DND-41 (cell line): ENCODE results near the gene YTHDC1.
"Not testable (repeated sequence)": the region's sequence is repeated elsewhere in the genome, so short reads cannot be mapped to it uniquely, and the experiment has no call there.

ENCODE experiments used
- ATAC-seq: fragments of 200-7000 bp; cut with Tn5 transposase; 3 replicates; pipeline ENCODE4 v1.9.1; 2021; ENCODE audit warnings: low read depth; ENCODE audit not compliant: insufficient read depth
- DNase-seq: peaks from one replicate; pipeline ENCODE4 v3.0.0-alpha.2; 2020
- H2AFZ ChIP-seq: 2 replicates; pipeline ENCODE4 v1.6.0; 2012; ENCODE audit warnings: low read depth, low read length
- H3K27ac ChIP-seq: 2 replicates; pipeline ENCODE4 v1.5.1; 2012; ENCODE audit warnings: low read length, inconsistent platforms
- H3K27me3 ChIP-seq: fragments of 200-600 bp; sonication (generic); 2 replicates; pipeline ENCODE4 v1.6.0; 2012; ENCODE audit warnings: low read length, mild to moderate bottlenecking, inconsistent platforms; ENCODE audit not compliant: insufficient read depth, poor library complexity
- H3K36me3 ChIP-seq: 2 replicates; pipeline ENCODE4 v1.5.1; 2012; ENCODE audit warnings: low read length, inconsistent platforms; ENCODE audit not compliant: insufficient read depth
- H3K4me1 ChIP-seq: 2 replicates; pipeline ENCODE4 v1.5.1; 2012; ENCODE audit warnings: mild to moderate bottlenecking, low read length; ENCODE audit not compliant: insufficient read depth
- H3K4me2 ChIP-seq: 2 replicates; pipeline ENCODE4 v1.6.0; 2012; ENCODE audit warnings: mild to moderate bottlenecking, moderate library complexity, low read length, inconsistent platforms; ENCODE audit not compliant: insufficient read depth
- H3K4me3 ChIP-seq, 2 experiments: fragments of 200-600 bp in 1 of 2; shearing (Covaris generic) in 1 of 2; 2 replicates each; pipeline ENCODE4 v1.5.1; 2012 to 2016; ENCODE audit warnings: inconsistent platforms in 2 of 2, low read length in 2 of 2, mild to moderate bottlenecking in 2 of 2, low read depth in 1 of 2, moderate library complexity in 1 of 2
- H3K79me2 ChIP-seq: 2 replicates; pipeline ENCODE4 v1.6.0; 2012; ENCODE audit warnings: low read length, inconsistent platforms; ENCODE audit not compliant: insufficient read depth
- H3K9ac ChIP-seq: 2 replicates; pipeline ENCODE4 v1.6.0; 2012; ENCODE audit warnings: low read depth, mild to moderate bottlenecking, inconsistent platforms, low read length, moderate library complexity
- H3K9me3 ChIP-seq: 2 replicates; pipeline ENCODE4 v1.5.1; 2012; ENCODE audit warnings: low read length, moderate library complexity, mild to moderate bottlenecking, inconsistent platforms; ENCODE audit not compliant: insufficient read depth, severe bottlenecking
- H4K20me1 ChIP-seq: 2 replicates; pipeline ENCODE4 v1.6.0; 2012; ENCODE audit warnings: low read length; ENCODE audit not compliant: insufficient read depth
- CTCF ChIP-seq: IDR thresholded peaks from 2 replicates; pipeline ENCODE4 v1.5.1; 2012; ENCODE audit warnings: borderline replicate concordance, low read length, moderate library complexity, mild to moderate bottlenecking; ENCODE audit not compliant: poor library complexity, severe bottlenecking; ENCODE audit errors: extremely low read depth
- EZH2 ChIP-seq: IDR thresholded peaks from 3 replicates; pipeline ENCODE4 v1.6.1; 2012; ENCODE audit warnings: borderline replicate concordance, low read depth, mild to moderate bottlenecking, moderate library complexity, low read length, inconsistent platforms; ENCODE audit not compliant: severe bottlenecking

Gene YTHDC1

GRCh38 chr4:68390205-68390935 is 40.5 kb upstream of the YTHDC1 start:
- Histone ChIP-seq H4K20me1 (no peaks in the 10 kb centered on the region), H3K4me2 (no peak overlapping the region), H3K4me1 (no peaks in the 10 kb centered on the region), H2AFZ (no peak overlapping the region), H3K9me3 (no peaks in the 10 kb centered on the region), H3K9ac (no peak overlapping the region), H3K36me3 (no peaks in the 10 kb centered on the region), H3K79me2 (no peaks in the 10 kb centered on the region), H3K27me3 (no peaks in the 10 kb centered on the region), H3K4me3 (no peak overlapping the region), H3K27ac (no peak overlapping the region)
- ATAC-seq (no peak), DNase-seq (no peak)
- no peak for TF ChIP-seq EZH2
- TF ChIP-seq CTCF: no peak

GRCh38 chr4:68389386-68389913 is 39.6 kb upstream of the YTHDC1 start:
- not testable (repeated sequence) for H3K4me3 ChIP-seq, H3K4me2 ChIP-seq

GRCh38 chr4:68388347-68388865 is 38.5 kb upstream of the YTHDC1 start:
- no peaks in the 10 kb centered on the region for H3K79me2 ChIP-seq
- H3K4me1 ChIP-seq: no peaks in the 10 kb centered on the region
- H3K4me2 ChIP-seq: no peak overlapping the region
- no peak overlapping the region for H3K4me3 ChIP-seq
- H3K27ac ChIP-seq: no peak overlapping the region
- no peak overlapping the region for H3K9ac ChIP-seq
- H2AFZ ChIP-seq: no peak overlapping the region
- TF ChIP-seq CTCF (no peak), EZH2 (no peak)
- no peaks in the 10 kb centered on the region for H3K36me3 ChIP-seq
- no peak for DNase-seq
- H4K20me1 ChIP-seq: no peaks in the 10 kb centered on the region
- no peaks in the 10 kb centered on the region for H3K9me3 ChIP-seq
- no peaks in the 10 kb centered on the region for H3K27me3 ChIP-seq
- ATAC-seq: no peak

More at GRCh38 chr4:68389386-68389913, 39.6 kb upstream of the YTHDC1 start:
- ATAC-seq, H4K20me1 ChIP-seq, H3K4me1 ChIP-seq, H3K9me3 ChIP-seq, H3K9ac ChIP-seq, DNase-seq, H3K79me2 ChIP-seq, H2AFZ ChIP-seq, H3K27ac ChIP-seq, H3K27me3 ChIP-seq, H3K36me3 ChIP-seq: not testable (repeated sequence)

GRCh38 chr4:68385267-68385666 is 35.4 kb upstream of the YTHDC1 start:
- Histone ChIP-seq H3K4me3 (no peak overlapping the region), H3K79me2 (no peaks in the 10 kb centered on the region), H3K27me3 (peaks cover 4% of the 10 kb centered on the region), H3K9ac (no peak overlapping the region), H3K4me2 (no peak overlapping the region), H3K27ac (no peak overlapping the region), H3K4me1 (no peaks in the 10 kb centered on the region), H4K20me1 (no peaks in the 10 kb centered on the region), H3K9me3 (no peaks in the 10 kb centered on the region), H2AFZ (no peak overlapping the region), H3K36me3 (no peaks in the 10 kb centered on the region)
- DNase-seq: no peak
- no peak for ATAC-seq
- TF ChIP-seq CTCF: no peak
- no peak for TF ChIP-seq EZH2
